Gastrocnemius medialis (tissue), 4 donors: Measurements from ENCODE around the gene ATPAF1. TPM values are rescaled to one million over a fixed set of nuclear protein-coding genes. Genes with fewer than 3 reads are reported as not detected.

ENCODE experiments used
- ATAC-seq, 2 donors: fragments of 150-250 bp; one replicate each; pipeline ENCODE4 v1.9.1; 2016
- DNase-seq, 2 donors: peaks; one replicate each; pipeline ENCODE4 v3.0.0-alpha.2; 2019
- H3K27ac ChIP-seq, 4 donors: fragments of 200-600 bp; sonication (generic); 1 replicate in 1 of 4; 2 replicates in 3 of 4; pipeline ENCODE4 v1.5.1; 2016 to 2018; ENCODE audit warnings: mild to moderate bottlenecking in 2 of 4, moderate library complexity in 1 of 4
- H3K27me3 ChIP-seq, 3 donors: fragments of 200-600 bp; sonication (generic) in 2 of 3; 1 replicate in 1 of 3; 2 replicates in 2 of 3; pipeline versions ENCODE4 v1.5.1 to v1.6.0; 2016 to 2019; ENCODE audit warnings: mild to moderate bottlenecking in 1 of 3, moderate library complexity in 1 of 3
- H3K36me3 ChIP-seq, 2 donors: fragments of 200-600 bp; sonication (generic) in 1 of 2; one replicate each; pipeline ENCODE4 v1.5.1; 2017 to 2018
- H3K4me1 ChIP-seq, 2 donors: fragments of 200-600 bp; sonication (generic) in 1 of 2; one replicate each; pipeline ENCODE4 v1.5.1; 2016 to 2017; ENCODE audit warnings: mild to moderate bottlenecking in 2 of 2
- H3K4me3 ChIP-seq, 4 donors: fragments of 200-600 bp; sonication (generic) in 3 of 4; 1 replicate in 1 of 4; 2 replicates in 3 of 4; pipeline ENCODE4 v1.5.1; 2016 to 2019; ENCODE audit warnings: mild to moderate bottlenecking in 2 of 4
- H3K9me3 ChIP-seq, 3 donors: fragments of 200-600 bp; sonication (generic) in 2 of 3; 1 replicate in 1 of 3; 2 replicates in 2 of 3; pipeline ENCODE4 v1.5.1; 2016 to 2019
- CTCF ChIP-seq, 5 experiments: fragments of 450-650 bp in 3 of 5; fragments of 200-600 bp in 2 of 5; sonication (generic) in 2 of 5; IDR thresholded peaks in 4 of 5; conservative IDR thresholded peaks in 1 of 5; 1 replicate in 4 of 5; 2 replicates in 1 of 5; pipeline ENCODE4 v1.5.1; 2016 to 2019; ENCODE audit warnings: antibody characterized with exemption in 5 of 5, mild to moderate bottlenecking in 3 of 5, moderate library complexity in 3 of 5
- POLR2A ChIP-seq, 2 donors: fragments of 450-650 bp; IDR thresholded peaks; one replicate each; pipeline ENCODE4 v1.6.1; 2017; ENCODE audit warnings: antibody characterized with exemption in 2 of 2, mild to moderate bottlenecking in 2 of 2, moderate library complexity in 2 of 2
- in situ Hi-C, 4 donors: fragments of 200-750 bp; cut with MboI; loops; one replicate each; pipeline versions ENCODE4 v1.15.0 to v1.8.0; 2017; ENCODE audit warnings: low sequenced_read_pairs in 4 of 4
- intact Hi-C: fragments of 100-400 bp; cut with DNase I; formaldehyde crosslinking; loops from one replicate; pipeline ENCODE4 v1.15.1; 2023; ENCODE audit warnings: low total_unique reads
- total RNA-seq, 4 donors: library from RNA; depleted of rRNA; stranded (reverse); fragments of >200 nt; gene quantifications; one replicate each; pipeline versions ENCODE4 v1.1.0 to v1.2.3, GENCODE V29; 2016

Gene ATPAF1
- total RNA-seq, 4 donors from 2014 or later = 76.6 to 173 (median 135) TPM

DNA sequence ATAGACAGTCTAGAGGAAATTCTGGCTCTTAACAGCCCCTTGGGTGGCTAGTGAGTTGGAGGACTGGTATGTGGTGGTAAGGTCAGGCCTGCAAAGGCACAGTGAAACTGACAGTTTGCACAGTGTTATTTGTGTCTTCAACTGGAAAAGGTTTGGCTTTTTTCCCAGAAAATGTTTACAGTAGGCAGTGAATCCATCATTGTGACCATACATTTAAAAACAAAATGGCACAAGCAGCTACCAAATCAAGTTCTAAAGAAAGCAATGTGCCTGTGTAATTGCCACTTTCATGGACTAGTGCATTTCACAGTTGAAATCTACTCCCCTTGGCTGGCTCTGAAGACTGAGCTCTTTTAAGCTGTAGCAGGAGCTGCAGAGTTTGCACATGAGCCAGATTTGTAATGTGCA, 24.8 kb downstream of the ATPAF1 start:
- no peak for DNase-seq
- H3K4me1 ChIP-seq = peaks cover 0 to 16% of the 10 kb centered on the region in 2 donors
- in situ Hi-C loops (no loop called here), intact Hi-C loops (no loop called here)
- H3K27me3 ChIP-seq = no peaks in the 10 kb centered on the region
- H3K9me3 ChIP-seq = no peaks in the 10 kb centered on the region
- no peak for TF ChIP-seq POLR2A (IDR thresholded peaks at IDR 0.05)
- TF ChIP-seq CTCF (IDR thresholded peaks at IDR 0.05 in 4 of 5, conservative IDR thresholded peaks at IDR 0.05 in 1 of 5) = no peak
- no peak overlapping the region for H3K4me3 ChIP-seq
- H3K27ac ChIP-seq = peak overlapping the region in 1 of 4 donors; percentile 8
- peaks cover 0 to 38% of the 10 kb centered on the region in 2 donors for H3K36me3 ChIP-seq
- no peak for ATAC-seq

DNA sequence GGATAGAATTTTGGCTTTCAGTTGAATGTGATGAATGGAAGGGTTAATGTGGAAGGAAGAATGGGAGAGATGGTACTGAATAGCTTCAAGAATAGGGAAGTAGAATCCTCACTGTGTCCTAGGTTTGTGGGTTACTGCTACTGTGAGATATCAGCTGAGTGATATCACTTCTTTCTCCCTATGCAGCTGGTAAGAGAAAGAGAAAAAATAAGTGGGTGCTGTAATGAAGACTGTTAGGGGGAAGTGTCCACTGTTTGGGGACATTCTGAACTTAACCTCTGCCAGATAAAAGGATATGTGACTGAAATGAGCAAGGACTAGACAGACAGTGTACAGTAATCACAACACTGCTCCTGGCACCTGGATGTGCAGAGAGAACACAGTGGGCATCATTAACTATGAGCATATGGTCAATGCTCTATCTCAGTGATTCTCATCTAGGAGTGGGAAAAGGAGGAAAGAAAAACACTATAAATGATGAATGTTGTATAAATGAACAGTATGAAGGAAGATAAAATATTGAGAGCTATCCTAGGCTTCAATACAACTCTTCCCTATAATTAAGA, 26.0 kb downstream of the ATPAF1 start:
- DNase-seq = no peak
- no peak for ATAC-seq
- TF ChIP-seq POLR2A (IDR thresholded peaks at IDR 0.05) (no peak), CTCF (IDR thresholded peaks at IDR 0.05 in 4 of 5, conservative IDR thresholded peaks at IDR 0.05 in 1 of 5) (no peak)
- H3K36me3 ChIP-seq = peaks cover 0 to 26% of the 10 kb centered on the region in 2 donors
- H3K4me1 ChIP-seq = peaks cover 9 to 25% of the 10 kb centered on the region in 2 donors
- H3K27ac ChIP-seq = no peak overlapping the region
- no peaks in the 10 kb centered on the region for H3K27me3 ChIP-seq
- H3K9me3 ChIP-seq = no peaks in the 10 kb centered on the region
- intact Hi-C loops = no loop called here
- in situ Hi-C loops = no loop called here
- no peak overlapping the region for H3K4me3 ChIP-seq

- in situ Hi-C loops = no loop called here
- ATAC-seq = no peak
- H3K4me3 ChIP-seq = no peak overlapping the region
- H3K4me1 ChIP-seq = peaks cover 9 to 30% of the 10 kb centered on the region in 2 donors
- H3K27ac ChIP-seq = no peak overlapping the region
- no peaks in the 10 kb centered on the region for H3K27me3 ChIP-seq
- intact Hi-C loops = no loop called here
- peaks cover 0 to 40% of the 10 kb centered on the region in 2 donors for H3K36me3 ChIP-seq
- DNase-seq = no peak
- no peaks in the 10 kb centered on the region for H3K9me3 ChIP-seq
- no peak for TF ChIP-seq POLR2A (IDR thresholded peaks at IDR 0.05)
- TF ChIP-seq CTCF (IDR thresholded peaks at IDR 0.05 in 4 of 5, conservative IDR thresholded peaks at IDR 0.05 in 1 of 5) = no peak
Observed at GRCh38 chr1:46639547-46639946, 28.6 kb downstream of the ATPAF1 start.

DNA sequence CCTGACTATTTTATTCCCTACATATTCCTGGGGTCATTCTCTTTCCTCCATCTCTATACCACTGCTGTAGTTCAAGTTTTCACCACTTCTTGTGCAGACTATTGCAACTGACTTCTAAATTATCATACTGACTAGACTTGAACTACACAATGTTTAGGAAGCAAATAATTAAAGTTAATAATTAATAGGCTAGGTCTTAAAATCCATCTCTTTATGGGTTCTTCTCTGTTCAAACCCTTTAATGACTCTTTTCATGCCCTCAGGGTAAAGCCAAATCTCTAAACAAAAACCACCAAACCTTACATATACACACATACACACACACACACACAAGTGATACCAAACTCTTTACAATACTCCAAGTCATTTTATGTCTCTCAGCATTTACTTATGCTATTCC, 29.2 kb downstream of the ATPAF1 start:
- TF ChIP-seq CTCF (IDR thresholded peaks at IDR 0.05 in 4 of 5, conservative IDR thresholded peaks at IDR 0.05 in 1 of 5) (no peak), POLR2A (IDR thresholded peaks at IDR 0.05) (no peak)
- DNase-seq = no peak
- H3K4me1 ChIP-seq = peaks cover 9 to 27% of the 10 kb centered on the region in 2 donors
- peaks cover 0 to 46% of the 10 kb centered on the region in 2 donors for H3K36me3 ChIP-seq
- intact Hi-C loops (no loop called here), in situ Hi-C loops (no loop called here)
- no peak for ATAC-seq
- no peak overlapping the region for H3K4me3 ChIP-seq
- no peaks in the 10 kb centered on the region for H3K9me3 ChIP-seq
- H3K27ac ChIP-seq = peak overlapping the region in 1 of 4 donors; percentile 66
- no peaks in the 10 kb centered on the region for H3K27me3 ChIP-seq
